ENCODE measurements around the gene FKBP2.

- no peak for TF ChIP-seq CTCF (IDR thresholded peaks at IDR 0.05; ENCODE audit: insufficient read depth, low read length)
- TF ChIP-seq GABPA (IDR thresholded peaks at IDR 0.05; ENCODE audit: low read depth), result no peak
- no peak for TF ChIP-seq POLR2AphosphoS5 (IDR thresholded peaks at IDR 0.05; ENCODE audit: low read depth)
- TF ChIP-seq REST (IDR thresholded peaks at IDR 0.05; ENCODE audit: insufficient replicate concordance, low read depth), result no peak
Observed at GRCh38 chr11:64223001-64223651, 17.8 kb upstream of the FKBP2 start.
